Measurements from ENCODE around the gene CAPN11. TPM values are rescaled to one million over a fixed set of nuclear protein-coding genes. Genes with fewer than 3 reads are reported as not detected.

The CAPN11 gene
- total and polyA plus RNA-seq, 2 experiments from 2014 or later: not detected

DNA sequence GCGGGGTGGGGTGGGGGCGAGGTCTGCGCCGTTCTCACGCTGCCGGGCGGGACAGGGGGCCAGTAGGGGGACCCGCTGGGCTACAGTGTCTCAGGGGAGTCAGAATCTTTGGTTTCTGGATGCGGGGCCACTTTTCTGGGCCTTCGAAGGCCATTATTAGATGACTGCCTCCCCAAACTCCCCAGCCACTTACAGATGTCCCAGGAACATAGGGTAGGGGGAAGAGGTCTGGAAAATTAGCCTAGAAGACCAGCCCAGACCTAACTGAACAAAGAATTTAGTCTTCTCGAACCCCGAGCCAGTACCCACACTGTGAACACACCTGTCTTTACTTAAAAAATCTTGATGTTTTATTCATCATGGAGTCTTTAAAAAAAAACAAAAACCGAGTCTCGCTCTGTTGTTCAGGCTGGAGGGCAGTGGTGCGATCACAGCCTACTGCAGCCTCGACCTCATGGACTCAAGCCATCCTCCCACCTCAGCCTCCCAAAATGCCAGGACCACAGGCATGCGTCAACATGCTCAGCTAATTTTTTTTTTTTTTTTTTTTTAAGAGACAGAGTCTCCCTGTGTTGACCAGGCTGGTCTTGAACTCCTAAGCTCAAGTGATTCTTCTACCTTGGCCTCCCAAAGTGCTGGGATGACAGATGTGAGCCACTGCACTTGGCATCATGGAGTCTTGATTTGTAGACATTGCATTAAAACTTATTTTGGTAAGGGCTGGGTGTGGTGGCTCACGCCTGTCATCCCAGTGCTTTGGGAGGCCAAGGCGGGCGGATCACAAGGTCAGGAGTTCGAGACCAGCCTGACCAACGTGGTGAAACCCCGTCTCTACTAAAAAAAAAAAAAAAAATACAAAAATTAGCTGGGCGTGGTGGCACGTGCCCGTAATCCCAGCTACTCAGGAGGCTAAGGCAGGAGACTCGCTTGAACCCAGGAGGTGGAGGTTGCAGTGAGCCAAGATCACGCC lies 61.5 kb downstream of the CAPN11 start:
- peak overlapping the region; percentile 54 for H3K27ac ChIP-seq
- H3K4me3 ChIP-seq: peak overlapping the region; percentile 55
- DNase-seq (ENCODE audit: low read depth in 1 of 2, low spot score in 1 of 2): no peak
- no peaks in the 10 kb centered on the region for H3K27me3 ChIP-seq
- no peaks in the 10 kb centered on the region for H3K36me3 ChIP-seq
- H3K9me3 ChIP-seq (ENCODE audit: low read depth): no peaks in the 10 kb centered on the region
- TF ChIP-seq, protein P1, sequence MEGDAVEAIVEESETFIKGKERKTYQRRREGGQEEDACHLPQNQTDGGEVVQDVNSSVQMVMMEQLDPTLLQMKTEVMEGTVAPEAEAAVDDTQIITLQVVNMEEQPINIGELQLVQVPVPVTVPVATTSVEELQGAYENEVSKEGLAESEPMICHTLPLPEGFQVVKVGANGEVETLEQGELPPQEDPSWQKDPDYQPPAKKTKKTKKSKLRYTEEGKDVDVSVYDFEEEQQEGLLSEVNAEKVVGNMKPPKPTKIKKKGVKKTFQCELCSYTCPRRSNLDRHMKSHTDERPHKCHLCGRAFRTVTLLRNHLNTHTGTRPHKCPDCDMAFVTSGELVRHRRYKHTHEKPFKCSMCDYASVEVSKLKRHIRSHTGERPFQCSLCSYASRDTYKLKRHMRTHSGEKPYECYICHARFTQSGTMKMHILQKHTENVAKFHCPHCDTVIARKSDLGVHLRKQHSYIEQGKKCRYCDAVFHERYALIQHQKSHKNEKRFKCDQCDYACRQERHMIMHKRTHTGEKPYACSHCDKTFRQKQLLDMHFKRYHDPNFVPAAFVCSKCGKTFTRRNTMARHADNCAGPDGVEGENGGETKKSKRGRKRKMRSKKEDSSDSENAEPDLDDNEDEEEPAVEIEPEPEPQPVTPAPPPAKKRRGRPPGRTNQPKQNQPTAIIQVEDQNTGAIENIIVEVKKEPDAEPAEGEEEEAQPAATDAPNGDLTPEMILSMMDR (IDR thresholded peaks at IDR 0.05; ENCODE audit: low read depth, low read length): no peak
- peaks cover 19% of the 10 kb centered on the region for H3K4me1 ChIP-seq (ENCODE audit: low read depth)

DNA sequence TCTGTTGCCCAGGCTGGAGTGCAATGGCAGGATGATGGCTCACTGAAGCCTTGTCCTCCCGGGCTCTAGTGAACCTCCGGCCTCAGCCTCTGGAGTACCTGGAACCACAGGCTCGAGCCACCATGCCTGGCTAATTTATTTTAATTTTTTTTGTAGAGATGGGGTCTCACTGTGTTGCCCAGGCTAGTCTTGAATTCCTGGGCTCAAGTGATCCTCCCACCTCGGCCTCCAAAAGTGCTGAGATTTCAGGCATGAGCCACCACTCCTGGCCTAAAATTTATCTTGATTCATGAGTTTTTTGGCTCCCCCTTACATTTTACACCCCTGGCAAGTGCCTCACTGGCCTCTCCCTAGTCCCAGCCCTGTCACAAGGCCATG lies 62.3 kb downstream of the CAPN11 start:
- H3K4me3 ChIP-seq: no peak overlapping the region
- peaks cover 24% of the 10 kb centered on the region for H3K4me1 ChIP-seq (ENCODE audit: low read depth)
- H3K9me3 ChIP-seq (ENCODE audit: low read depth): no peaks in the 10 kb centered on the region
- no peaks in the 10 kb centered on the region for H3K27me3 ChIP-seq
- no peaks in the 10 kb centered on the region for H3K36me3 ChIP-seq
- TF ChIP-seq, protein P1 (IDR thresholded peaks at IDR 0.05; ENCODE audit: low read depth, low read length): no peak
- DNase-seq (ENCODE audit: low read depth in 1 of 2, low spot score in 1 of 2): no peak
- H3K27ac ChIP-seq: peak overlapping the region; percentile 64

DNA sequence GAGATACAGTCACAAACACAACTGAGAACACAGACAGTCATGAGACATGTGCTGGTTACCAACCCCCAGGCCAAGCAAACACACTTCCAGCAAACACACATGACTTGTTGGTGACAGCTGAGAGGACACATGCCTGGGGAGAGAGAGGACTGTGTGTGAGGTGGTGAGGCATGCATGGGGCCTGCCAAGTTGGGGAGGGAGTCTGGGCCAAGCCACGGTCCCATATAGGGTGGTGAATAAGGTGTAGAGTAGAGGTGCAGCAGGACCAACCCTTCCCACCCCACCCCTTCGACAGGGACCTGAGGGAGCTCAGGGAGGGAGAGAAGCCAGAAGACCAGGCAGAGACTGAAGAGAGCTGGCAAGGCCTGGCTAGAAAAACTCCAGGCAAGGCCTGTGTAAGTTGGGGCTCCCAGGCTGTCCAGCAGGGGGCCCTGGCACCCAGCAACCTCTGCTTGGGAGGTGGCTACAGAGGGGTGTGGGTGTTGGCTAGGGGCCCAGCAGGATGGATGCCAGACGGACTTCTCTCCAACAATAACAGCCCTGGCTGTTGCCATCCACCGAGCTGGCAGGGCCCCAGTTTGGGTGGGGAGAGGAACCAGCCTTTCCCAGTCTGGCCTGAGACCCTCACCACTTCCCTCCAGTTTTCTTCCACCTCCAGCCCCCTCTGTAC lies 62.8 kb downstream of the CAPN11 start:
- no peaks in the 10 kb centered on the region for H3K27me3 ChIP-seq
- H3K4me1 ChIP-seq (ENCODE audit: low read depth): peaks cover 29% of the 10 kb centered on the region
- H3K36me3 ChIP-seq: no peaks in the 10 kb centered on the region
- peak; percentile 82 to 88 for DNase-seq (ENCODE audit: low read depth in 1 of 2, low spot score in 1 of 2)
- no peaks in the 10 kb centered on the region for H3K9me3 ChIP-seq (ENCODE audit: low read depth)
- peak overlapping the region; percentile 64 for H3K27ac ChIP-seq
- H3K4me3 ChIP-seq: no peak overlapping the region
- TF ChIP-seq, protein P1 (IDR thresholded peaks at IDR 0.05; ENCODE audit: low read depth, low read length): peak; percentile 83

DNA sequence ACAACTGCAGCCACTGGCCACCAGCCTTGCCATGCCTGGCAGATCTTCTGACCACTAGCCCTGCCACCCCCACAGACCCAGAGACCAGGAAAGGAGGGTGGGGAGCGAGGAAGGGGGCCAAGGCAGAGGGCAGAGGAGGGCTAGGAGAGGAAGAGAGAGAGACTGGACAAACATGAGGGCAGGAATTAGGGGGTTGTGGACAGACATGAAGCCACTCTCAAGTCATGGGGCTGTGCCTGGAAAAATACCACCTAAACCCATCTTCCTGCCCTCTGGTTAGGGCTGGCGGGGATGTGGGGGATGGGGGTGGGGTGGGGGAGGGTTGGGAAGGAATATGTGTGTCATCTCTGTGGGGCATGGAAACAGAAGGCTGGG lies 63.3 kb downstream of the CAPN11 start:
- H3K27ac ChIP-seq: peak overlapping the region; percentile 64
- no peaks in the 10 kb centered on the region for H3K36me3 ChIP-seq
- TF ChIP-seq, protein P1 (IDR thresholded peaks at IDR 0.05; ENCODE audit: low read depth, low read length): no peak
- H3K27me3 ChIP-seq: no peaks in the 10 kb centered on the region
- peaks cover 30% of the 10 kb centered on the region for H3K4me1 ChIP-seq (ENCODE audit: low read depth)
- no peak overlapping the region for H3K4me3 ChIP-seq
- no peaks in the 10 kb centered on the region for H3K9me3 ChIP-seq (ENCODE audit: low read depth)
- no peak for DNase-seq (ENCODE audit: low read depth in 1 of 2, low spot score in 1 of 2)

DNA sequence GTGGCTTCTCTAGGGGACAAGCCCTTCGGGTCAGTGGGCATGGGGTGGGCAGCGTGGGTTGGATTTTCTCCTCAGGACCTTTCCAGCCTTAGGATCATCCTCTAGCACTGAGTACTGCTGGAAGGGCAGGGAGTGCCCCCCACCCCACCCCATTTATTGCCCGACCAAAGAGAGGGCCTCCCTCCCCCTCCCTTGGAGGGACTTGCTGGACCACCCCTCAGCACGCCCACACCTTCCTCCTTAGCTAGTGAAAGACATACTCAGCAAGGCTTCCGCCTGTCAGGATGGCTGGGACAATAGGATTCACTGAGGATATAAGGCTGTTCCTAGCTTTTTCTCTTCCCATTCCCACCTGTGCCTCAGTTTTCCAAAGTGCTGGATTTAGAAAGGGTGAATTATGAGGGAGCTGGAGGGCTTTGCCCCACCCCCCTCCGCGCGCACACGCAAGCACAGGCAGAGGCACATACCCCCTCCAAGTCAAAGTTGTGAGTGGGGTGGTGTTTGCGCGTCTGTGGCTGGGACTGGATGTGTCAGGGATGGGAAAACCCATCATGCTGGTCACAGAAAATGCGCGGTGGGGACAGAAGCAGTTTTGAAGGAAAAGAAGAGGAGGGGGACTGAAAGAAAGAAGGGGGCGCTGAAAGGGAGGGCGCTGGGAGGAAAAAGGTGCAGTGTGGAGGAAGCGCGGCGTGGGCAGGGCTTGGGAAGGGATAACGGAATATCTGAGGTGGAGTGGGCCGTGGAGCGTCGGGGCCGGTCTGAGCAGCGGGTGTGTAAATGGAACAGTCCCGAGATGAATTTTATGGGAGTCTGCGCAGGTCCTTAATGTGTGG lies 64.1 kb downstream of the CAPN11 start:
- Histone ChIP-seq H3K27me3 (no peaks in the 10 kb centered on the region), H3K27ac (no peak overlapping the region), H3K9me3 (ENCODE audit: low read depth) (no peaks in the 10 kb centered on the region), H3K36me3 (no peaks in the 10 kb centered on the region), H3K4me3 (peak overlapping the region; percentile 47), H3K4me1 (ENCODE audit: low read depth) (peaks cover 30% of the 10 kb centered on the region)
- no peak for DNase-seq (ENCODE audit: low read depth in 1 of 2, low spot score in 1 of 2)
- TF ChIP-seq, protein P1 (IDR thresholded peaks at IDR 0.05; ENCODE audit: low read depth, low read length): no peak

Data from cardiac muscle cell (in vitro differentiated cells and primary cell).